Erythroblast (primary cell): ENCODE results near the gene CDH8.

Experiments
- GATA1 ChIP-seq: IDR thresholded peaks from 2 replicates; pipeline ENCODE4 v1.6.1; 2011; ENCODE audit warnings: low read depth, mild to moderate bottlenecking, control low read depth, low read length, moderate library complexity
- POLR2A ChIP-seq: IDR thresholded peaks from 2 replicates; pipeline ENCODE4 v1.6.1; 2011; ENCODE audit warnings: mild to moderate bottlenecking, low read length

GRCh38 chr16:61807551-61807950 is 228.7 kb downstream of the CDH8 start:
- TF ChIP-seq POLR2A (no peak), GATA1 (no peak)
